HUDEP-2 (cell line): Measurements from ENCODE around the gene RBMS1.
"Not testable (repeated sequence)": the region's sequence is repeated elsewhere in the genome, so short reads cannot be mapped to it uniquely, and the experiment has no call there.

ENCODE experiments used
- DNase-seq, 76 experiments: peaks; one replicate each; lab custom pipeline; 2025; ENCODE audit not compliant: unreplicated experiment in 76 of 76; lab: John Stamatoyannopoulos, UW

The RBMS1 gene

DNA sequence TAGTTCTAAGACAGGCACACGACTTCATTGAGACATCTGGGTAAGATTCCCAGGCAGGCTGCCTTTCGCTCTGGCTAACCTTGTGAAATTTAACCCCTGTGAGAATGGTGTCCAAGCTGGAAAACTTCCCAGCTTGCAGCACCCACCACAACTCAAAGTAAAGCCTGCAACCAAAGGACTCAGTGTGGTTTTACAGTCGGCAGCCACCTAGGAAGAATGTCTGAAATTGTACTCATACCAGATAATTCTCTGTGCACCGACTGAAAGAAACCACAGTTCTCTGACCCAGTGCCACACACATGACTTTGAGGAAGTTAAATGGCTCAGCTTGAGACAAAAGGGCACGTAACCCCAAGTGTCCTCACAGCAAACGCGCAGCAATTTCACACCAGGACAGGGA, 125.7 kb downstream of the RBMS1 start:
- no peak for DNase-seq

DNA sequence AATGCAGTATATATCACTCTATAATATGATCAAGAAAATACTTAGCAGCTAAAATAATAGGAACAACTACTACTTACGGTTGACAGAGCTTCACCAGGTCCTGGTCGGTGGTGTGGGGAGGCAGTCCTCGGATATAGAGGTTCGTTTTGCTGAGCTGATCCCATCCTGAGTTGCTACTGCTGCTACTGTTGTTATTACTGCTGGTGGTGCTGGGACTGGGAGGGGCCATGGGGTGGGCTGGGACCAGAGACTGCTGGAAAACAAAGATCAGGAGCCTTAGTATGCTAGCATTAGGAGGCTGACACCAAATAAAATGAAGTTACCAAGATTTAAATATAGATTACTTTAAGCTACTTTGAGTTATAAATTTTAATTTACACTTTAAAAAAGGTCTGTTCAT, 126.5 kb downstream of the RBMS1 start:
- DNase-seq, result not testable (repeated sequence)

DNA sequence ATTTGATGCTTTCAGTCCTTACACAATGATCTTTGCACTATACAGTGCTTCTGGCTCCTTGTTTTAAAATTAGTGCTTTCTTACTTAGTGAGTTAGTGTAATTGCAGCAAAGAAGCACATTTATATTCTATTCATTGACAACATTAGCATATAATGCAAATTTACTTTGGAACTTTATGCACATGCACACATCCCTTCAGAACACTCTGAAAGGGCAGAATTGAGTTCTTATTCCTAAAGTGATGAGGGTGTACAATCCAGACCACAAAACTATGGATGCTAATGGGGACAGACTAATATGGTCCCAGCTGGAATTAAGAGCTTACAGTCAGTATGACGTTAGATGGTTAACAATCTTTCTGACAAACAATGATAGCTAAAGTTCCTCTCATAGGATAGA, 127.1 kb downstream of the RBMS1 start:
- DNase-seq, result no peak

DNA sequence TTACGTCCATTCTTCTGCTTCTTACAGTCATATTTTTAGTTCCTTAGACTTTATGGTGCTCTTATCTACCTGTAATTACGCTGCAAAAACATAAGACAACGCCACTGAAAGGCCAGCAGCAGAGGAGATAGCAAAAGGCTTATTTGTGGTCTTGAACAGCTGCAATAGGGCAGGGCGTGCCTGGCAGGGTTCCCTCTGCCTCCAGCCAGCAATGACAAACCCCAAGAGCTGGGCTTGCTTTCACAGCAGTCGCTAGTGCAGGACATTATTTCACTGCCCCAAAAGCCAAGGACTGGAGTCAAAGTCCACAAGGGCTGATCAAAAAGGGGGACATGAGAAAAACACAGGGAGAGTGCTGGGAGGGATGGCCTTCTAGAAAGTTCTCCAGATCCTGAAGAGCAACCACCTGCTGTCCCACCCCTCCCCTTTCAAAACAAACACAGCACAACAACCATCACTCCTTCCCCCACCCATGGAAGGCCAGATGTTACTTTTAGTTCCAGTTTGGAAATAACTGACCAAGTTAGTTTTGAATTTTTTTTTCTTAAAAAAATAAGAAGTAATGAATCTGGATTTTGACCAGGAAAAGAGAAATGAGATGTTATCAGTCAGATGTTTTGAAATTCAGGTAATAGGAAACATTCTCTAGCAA, 127.8 kb downstream of the RBMS1 start:
- DNase-seq, result peak in 57 of 76 experiments; percentile 4 to 70 (median 34)

DNA sequence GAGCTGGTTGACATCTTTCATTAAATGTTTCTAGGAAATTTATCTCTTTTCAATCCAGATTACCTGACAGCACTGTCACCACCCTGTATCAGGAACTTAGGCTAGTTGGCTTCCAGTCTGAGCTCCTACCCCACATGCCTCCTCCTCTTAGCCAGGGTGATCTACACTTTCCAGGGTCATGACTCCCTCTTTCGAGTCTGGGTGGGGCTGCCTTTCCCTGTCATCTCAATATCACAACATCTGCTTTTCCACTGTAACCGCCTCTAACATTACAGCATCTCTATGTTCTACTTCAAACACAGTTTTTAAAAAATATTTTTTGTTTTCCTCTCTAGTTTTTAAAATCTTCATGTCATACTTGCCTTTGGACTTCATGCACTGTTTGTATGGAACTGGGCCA, 129.2 kb downstream of the RBMS1 start:
- DNase-seq, result no peak

DNA sequence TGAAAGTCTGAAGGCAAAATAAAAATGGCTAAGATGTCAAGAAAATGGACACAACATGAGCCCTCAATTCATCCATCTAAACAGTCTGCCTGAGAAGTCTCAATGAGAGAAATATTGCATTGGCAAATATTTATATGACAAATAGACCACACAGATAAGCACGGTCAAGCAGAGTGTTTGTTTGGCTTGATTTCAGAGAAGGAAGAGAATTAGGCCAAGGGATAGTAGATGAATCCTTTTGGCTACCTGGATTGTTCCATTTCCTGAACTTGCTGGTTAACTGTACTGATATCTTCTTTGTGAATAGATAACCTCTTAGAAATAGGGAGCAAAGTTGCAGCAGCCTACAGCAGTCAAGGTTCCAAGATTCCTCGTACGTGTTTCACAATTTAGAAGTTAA, 129.6 kb downstream of the RBMS1 start:
- DNase-seq, result no peak

DNA sequence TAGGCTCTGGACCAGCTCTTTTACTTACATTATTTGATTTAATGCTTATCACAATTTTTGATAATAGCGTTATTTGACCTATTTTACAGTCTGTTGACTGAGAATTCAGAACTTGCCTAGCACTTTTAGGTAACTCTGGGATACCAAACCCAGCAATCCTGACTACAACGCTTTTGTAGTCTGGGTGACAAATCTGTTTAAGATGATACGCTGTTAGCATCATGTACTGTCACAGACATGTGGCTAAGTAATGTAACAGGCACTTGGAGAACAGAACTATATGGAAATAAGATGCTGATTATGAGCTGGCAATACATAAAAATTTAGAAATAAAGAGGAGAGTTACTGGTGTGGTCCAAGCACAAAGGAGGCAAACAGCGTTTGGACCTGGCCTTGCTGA, 130.6 kb downstream of the RBMS1 start:
- no peak for DNase-seq

DNA sequence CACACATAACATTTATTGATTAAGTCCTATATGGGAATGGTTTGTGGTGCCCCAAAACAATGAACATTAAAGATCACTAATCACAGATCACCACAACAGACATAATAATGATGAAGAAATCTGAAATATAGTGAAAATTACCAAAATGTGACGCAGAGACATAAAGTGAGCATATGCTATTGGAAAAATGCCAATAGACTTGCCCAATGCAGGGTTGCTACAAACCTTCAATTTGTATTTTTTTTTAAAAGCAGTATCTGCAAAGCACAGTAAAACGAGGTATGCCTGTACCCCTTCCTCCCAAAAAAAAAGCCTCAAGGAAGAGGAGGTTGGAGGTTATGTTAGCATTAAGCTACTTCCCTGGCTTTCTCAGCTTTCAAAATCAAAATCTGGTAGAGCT, 131.1 kb downstream of the RBMS1 start:
- DNase-seq, result no peak

DNA sequence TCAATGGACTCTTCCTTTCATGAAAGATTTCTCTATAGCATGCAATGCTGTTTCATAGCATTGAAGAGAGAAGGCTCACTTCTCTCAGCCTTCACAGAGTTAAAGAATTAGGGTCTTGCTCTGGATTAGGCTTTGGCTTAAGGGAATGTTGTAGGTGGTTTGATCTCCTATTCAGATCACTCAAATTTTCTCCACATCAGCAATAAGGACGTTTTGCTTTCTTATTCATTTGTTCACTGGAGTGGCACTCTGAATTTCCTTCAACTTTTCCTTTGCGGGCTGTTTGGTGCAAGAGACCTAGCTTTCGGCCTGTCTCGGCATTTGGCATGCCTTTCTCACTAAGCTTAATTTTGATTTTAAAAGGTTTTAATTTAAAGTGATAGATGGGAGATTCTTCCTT, 131.6 kb downstream of the RBMS1 start:
- no peak for DNase-seq

DNA sequence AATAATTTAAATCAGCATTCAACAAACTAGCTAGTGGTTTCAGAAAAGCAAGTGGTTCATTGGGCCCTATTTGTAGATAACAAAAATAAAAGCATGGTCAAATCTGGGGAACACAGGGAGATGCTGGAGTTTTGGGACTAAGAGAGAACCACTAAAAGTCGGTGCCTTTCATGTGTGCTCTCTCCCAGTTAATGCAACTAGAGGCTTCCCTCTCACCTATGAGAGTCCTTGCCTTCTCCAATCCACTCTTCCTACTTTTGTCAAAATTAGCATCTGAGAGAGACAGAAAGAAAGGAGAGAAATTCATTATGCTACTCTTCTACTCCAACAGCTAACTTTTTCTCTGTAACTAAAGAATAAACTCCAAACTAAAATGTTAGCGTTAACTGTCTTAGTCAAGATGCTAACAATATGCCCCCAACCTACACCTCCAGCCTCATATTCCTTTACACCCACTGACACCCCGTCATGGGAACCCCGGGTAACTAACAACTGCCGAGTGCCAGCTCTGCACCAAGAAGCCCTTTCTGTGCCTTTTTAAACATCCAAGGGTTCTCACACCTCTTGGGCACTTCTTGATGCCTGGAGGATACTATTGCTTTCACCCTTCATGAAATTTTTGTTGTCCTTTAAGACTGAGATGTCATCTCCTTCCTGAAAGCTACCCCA, 133.4 kb downstream of the RBMS1 start:
- DNase-seq, result no peak

DNA sequence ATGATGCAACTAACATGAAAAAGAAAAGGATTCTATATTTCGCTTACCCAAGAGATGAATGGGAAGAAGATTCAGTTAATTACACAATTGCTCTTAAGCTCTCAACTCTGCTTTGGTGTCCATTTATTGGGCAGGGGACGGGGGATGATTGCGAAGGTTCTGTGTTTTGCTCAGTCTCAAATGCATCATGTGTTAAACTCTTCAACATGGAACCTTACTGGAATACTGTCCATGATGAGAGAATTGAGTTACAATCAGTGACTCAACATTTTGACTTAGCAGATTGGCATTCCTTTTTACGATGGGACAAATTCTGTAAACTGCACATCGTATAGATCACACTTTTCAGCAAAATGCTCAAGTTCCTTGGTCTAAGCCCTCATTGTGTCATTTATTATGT, 135.6 kb downstream of the RBMS1 start:
- no peak for DNase-seq

DNA sequence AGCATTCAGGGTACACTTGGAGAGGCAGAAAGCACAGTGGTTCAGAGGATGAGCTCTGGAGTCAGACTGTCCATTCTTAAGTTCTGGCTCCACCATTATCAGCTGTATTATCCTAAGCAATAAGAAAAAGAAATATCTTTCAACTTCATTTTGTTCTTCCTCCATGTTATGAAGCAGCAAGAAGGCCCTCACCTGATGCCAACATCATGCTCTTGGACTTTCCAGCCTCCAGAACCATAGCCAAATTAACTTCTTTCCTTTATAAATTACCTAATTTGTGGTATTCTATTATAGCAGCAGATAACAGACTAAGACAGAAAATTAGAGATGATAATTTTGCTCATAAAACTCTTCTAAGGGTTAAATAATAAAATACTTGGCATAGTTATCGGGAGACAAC, 137.1 kb downstream of the RBMS1 start:
- DNase-seq, result no peak

DNA sequence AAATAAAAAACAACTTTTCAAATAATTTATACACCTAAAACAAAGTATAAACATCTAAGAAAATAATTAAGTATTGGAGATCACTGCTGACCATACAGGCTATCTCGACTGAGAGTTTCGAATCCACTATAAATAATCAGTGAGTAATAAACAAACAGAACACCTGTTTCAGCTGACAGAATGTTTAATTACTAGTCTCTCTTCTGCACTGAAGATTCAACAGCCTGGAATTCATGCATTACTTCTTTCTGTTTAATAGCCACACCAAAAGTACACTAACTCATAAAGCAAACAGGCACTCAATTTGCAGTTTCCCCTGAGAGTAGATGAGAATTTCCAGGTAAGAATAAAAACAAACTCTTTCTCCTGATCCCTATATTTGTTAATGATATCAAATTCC, 138.5 kb downstream of the RBMS1 start:
- DNase-seq, result no peak

DNA sequence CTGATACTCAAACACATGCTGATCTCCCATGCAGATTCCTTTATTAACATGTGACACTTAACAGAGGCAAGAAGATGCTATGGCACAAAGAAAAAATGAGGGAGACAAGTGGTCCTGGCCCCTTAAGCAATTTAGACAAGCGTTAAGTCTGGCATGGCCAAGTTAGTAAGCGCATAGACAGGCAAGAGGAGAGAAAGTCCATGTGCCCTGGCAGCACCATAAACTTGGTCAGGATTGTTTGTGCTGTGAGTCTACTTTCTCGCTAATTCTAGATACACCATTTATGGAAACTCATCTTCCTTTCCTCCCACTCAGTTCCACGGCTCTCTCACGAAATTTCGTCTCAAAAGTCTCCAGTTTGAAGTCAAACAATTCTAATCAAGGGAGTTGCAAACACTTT, 138.9 kb downstream of the RBMS1 start:
- no peak for DNase-seq

DNA sequence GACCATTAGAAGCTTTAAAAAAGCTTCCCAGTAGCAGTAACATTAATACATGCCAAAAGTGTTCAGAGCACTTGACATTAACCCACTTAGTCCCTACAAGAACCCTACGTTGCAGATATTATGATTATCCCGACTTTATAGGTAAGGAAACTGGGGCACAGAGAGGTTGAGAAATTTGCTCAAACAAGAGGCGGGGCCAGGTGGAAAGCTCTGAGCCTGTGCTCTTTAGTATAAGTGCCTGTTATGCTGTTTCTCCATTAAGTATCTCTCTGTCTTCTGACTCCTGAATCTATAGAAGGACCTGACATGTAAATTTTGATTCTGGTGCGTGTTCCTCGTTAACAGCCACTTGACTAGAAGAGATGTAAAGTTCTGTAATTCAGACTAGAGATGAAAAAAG, 139.8 kb downstream of the RBMS1 start:
- DNase-seq, result no peak

DNA sequence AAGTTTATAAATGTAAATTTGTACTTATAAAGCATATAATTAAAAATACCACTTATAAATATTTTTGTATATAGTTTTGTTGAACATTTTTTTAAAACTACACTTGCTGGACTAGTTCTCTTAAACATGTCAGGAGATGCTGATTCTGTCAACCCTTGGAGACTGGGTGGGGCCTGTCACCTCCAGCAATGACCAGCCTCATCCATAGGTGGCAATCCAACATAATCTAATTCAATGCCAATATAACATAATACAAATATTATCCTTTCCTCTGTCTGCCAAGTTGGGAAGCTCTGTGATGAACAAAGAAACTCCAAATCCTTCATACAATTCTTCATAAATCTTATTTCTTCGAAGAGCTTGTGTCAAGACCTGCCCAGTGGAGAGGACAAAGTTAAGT, 140.4 kb downstream of the RBMS1 start:
- peak in 15 of 76 experiments; percentile 1 to 43 (median 7) for DNase-seq

DNA sequence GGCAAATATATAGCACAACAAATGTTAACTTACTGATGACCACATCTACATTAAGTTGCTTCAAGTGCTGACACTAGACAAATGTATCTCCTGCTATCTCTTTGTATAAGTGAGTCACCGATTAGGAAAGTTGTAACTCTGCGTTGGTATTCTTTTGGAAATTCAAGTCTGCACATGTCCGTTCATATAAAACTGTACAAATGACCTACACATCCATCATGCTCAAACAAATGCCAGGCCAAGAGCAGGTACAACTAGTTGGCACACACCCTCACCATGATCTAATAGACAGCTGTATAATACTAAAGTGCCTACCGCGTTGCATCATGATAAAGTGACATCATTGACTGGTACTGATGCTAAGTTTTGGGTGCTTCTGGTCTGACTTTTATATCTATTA, 141.1 kb downstream of the RBMS1 start:
- no peak for DNase-seq

DNA sequence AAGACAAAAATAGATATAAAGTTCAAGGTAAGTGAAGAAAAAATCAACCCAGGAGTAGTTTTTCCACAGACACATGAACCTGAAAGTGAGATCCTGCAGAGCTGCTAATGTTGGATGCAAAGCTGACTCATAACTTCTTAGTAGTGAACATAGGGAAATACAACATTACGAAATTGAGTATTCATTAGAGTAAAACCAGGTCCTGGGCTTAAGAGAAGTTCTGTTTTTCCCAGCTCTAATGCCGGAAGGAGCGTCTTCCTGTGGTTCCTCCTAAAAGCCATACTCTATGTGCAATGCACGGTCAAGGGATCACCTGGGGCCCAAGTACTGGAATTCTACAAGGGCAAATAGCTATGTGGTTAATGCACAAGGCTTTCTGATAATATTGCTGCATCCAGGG, 141.7 kb downstream of the RBMS1 start:
- no peak for DNase-seq

DNA sequence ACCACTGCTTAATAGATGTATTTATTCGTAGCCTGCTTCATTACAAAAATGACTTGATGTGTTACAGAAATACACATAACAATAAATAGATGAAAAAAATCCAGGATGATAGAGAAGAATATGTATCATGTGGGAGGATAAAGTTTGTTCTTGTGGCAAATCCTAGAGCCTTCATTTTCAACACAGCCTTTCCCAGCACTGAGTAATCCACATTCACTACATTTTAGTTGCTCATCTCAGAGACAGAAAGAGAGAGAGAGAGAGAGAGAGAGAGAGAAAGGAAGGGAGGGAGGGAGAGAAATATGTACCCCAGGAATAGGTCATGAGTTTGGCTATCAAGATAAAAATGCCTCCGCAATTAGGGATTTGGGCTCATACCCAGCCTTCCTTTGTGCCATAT, 144.3 kb downstream of the RBMS1 start:
- no peak for DNase-seq

DNA sequence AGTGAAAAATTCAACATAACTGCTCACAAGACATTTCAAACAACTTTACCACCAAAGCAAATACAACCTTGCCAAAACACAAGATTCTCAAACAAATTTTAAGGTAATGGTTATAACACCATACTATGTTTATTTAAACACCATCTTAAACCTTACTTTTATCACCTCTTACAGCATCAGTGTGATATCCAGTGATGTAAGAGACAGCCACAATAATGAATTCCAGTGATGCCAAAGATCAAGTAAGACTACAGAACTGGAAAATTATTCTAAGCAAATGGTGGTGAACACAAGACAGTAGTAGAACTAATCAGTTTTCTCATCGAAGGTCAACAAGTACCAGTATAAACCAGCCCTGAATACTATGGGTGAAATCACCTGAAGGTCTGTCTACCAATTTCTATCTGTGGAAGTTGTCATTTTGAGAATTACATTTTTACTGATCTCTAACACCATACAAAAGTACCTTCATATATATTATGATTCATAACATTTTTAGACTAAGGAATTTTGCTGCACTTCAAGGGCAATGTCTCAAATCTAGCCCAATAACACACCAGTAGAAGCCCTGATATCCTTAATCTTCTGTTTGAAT, 146.2 kb downstream of the RBMS1 start:
- DNase-seq, result no peak

DNA sequence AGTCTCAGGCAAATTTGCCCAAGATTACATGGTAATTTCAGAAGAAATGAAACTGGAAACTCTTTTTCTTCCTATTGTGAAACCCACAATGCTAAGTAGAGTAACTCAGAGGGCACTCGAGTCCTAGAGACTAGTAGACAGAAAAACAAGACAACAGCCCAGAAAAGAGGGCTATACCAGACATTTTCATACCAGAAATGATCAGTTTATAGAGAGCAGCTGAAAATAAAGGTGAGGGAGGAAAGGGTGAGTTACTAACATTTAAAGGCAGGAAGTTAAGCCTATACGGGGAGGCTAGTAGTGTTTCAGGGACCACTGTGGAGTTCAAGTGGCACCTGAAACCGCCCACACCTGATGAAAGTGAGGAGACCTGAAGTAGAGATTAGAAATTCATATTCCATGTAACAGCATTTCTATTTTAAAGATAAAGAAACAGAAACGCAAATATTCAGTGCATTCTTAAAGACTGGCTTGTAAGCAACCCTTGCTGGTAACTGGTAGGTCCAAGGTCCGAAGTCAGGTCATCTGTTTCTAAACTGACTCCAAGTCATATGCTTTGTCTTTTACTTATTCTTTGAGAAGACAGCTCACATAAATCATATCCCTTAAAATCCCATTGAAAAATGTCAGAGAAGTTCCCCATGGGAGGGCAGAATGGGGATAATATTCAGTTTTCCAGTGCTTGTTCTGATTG, 148.4 kb downstream of the RBMS1 start:
- DNase-seq, result no peak

DNA sequence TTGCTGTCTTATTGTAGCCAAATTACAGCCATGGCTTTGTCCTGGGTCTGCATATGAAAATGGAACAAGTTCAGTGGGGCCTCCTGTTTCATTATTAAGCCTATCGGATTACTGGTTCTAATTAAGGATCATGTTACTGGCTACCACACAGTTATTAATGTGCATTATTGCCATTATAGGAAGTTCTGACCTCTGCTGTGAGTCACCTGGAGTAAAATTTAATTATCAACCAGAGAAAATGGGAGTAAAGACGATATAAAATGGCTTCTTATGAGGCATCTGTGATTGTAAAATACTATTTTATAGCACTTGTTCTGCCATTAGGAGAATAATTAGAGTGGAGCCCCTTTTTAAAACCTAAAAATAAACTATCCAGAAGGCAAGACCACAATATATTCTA, 150.2 kb downstream of the RBMS1 start:
- DNase-seq, result no peak
